Kidney epithelial cell (primary cell): Measurements from ENCODE around the gene RBBP5. TPM values are rescaled to one million over a fixed set of nuclear protein-coding genes. Genes with fewer than 3 reads are reported as not detected.

ENCODE experiments used
- DNase-seq: peaks from one replicate; pipeline ENCODE4 v3.0.0-alpha.2; 2010; ENCODE audit warnings: low read depth
- H3K27me3 ChIP-seq: 2 replicates; pipeline ENCODE4 v1.6.0; 2011; ENCODE audit warnings: low read length; ENCODE audit not compliant: control insufficient read depth, insufficient read depth
- H3K36me3 ChIP-seq: 2 replicates; pipeline ENCODE4 v1.5.1; 2011; ENCODE audit warnings: low read length; ENCODE audit not compliant: control insufficient read depth, insufficient read depth
- H3K4me3 ChIP-seq: 2 replicates; pipeline ENCODE4 v1.5.1; 2011; ENCODE audit warnings: low read depth, mild to moderate bottlenecking, control low read depth, low read length
- CTCF ChIP-seq: IDR thresholded peaks from 2 replicates; pipeline ENCODE4 v1.5.1; 2011; ENCODE audit warnings: mild to moderate bottlenecking, moderate library complexity, low read length, control low read depth, inconsistent platforms; ENCODE audit not compliant: insufficient read depth, poor library complexity, severe bottlenecking
- total RNA-seq: library from RNA; depleted of rRNA; stranded (reverse); fragments of >200 nt; gene quantifications from 2 replicates; pipeline ENCODE4 v1.2.3, GENCODE V29; 2015

RBBP5 gene
- total RNA-seq = 15.4 and 17.2 TPM in 2 replicates

DNA sequence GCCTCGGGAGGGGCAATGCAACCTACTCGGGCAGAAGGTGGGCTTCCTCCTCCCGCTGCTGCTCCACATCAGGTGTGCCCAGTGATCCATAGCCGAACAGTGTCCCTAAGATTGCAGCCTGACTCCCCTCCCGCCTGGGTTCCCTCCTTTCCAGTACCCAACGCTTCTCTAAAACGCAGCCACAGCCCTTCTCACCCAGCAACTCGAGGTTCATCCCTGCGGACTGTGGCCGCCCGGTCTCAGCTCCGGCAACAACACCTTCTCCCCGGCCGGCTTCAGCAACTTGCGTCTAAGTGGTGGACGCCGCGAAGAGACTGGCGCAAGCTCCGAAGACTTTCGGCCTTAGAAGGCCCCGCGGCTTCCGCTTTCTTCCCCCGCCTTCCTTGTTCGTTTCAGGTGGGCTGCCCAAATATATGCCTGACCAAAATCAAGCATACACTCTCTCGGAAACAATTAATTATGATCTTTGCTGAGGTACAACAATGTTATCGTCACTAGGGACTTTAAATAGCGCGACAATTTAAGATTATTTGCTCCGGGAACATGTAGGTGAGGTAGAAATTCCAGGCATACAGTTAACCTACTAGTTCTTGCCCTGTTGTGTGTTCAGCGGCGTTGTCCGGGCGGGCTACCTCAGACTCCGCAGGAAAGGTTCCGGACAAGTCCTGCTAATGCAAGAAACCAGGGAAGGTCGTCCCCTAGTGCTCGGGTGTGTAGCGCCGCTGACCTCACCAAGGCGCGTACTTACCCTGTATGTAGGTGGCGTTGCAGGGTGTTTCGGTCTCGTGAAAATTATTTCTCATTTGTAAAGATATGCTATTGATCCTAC, at the start of gene RBBP5:
Gene RBBP5 (minus strand): TSS at position 319 of the 829 bp plus-strand sequence. CDS start 105 bp downstream, at position 214.
- peak; percentile 88 for DNase-seq
- Histone ChIP-seq H3K36me3 (no peaks in the 10 kb centered on the region), H3K27me3 (no peaks in the 10 kb centered on the region)

DNA sequence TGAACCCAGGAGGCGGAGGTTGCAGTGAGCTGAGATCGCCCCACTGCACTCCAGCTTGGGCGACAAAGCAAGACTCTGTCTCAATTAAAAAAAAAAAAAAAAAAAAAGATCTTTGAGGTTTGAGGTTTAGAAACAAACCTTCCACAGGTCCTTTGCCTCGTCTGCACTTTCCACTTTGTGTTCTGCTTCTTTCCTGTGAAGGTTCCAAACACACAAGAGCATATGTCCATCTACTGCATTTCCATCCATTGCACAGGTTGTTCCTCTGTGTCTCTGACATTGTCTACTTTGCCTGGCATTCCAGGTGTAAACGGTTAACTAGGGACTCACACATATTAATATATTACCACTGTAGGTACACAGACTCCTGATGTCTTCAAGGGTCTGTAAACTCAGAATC, 49.6 kb upstream of the RBBP5 start:
- Histone ChIP-seq H3K27me3 (no peaks in the 10 kb centered on the region), H3K4me3 (no peak overlapping the region), H3K36me3 (no peaks in the 10 kb centered on the region)
- TF ChIP-seq CTCF = no peak
- DNase-seq = no peak

More for the DNA sequence above, at the start of gene RBBP5:
- peak within 1 kb of the TSS; percentile 96 for H3K4me3 ChIP-seq
- peak; percentile 93 for TF ChIP-seq CTCF

- no peak overlapping the region for H3K4me3 ChIP-seq
- TF ChIP-seq CTCF = no peak
- no peaks in the 10 kb centered on the region for H3K36me3 ChIP-seq
- H3K27me3 ChIP-seq = no peaks in the 10 kb centered on the region
- no peak for DNase-seq
Measured at GRCh38 chr1:205170532-205171269, 48.9 kb upstream of the RBBP5 start.

- H3K4me3 ChIP-seq = no peak overlapping the region
- no peak for DNase-seq
- no peak for TF ChIP-seq CTCF
- no peaks in the 10 kb centered on the region for H3K36me3 ChIP-seq
- no peaks in the 10 kb centered on the region for H3K27me3 ChIP-seq
Measured at GRCh38 chr1:205169248-205169647, 47.5 kb upstream of the RBBP5 start.

DNA sequence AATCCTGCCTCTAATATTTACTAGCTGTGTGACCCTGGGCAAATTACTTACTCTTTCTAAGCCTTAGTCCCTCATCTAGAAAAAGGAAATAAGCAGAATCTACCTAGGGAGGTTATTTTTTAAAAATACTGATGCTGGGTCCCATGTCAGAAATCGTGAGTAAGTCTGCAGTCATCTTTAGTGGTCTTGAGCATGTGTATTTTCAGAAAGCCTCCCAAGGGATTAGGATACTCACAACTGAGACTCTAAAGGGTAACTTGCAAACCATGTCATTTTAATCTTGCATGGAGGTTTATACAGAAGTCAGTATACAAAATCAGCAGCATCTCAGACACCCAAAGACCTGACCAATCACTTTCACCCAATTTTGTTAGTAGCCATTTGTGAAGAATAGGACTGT, 46.5 kb upstream of the RBBP5 start:
- no peak overlapping the region for H3K4me3 ChIP-seq
- H3K36me3 ChIP-seq = no peaks in the 10 kb centered on the region
- H3K27me3 ChIP-seq = no peaks in the 10 kb centered on the region
- DNase-seq = no peak
- TF ChIP-seq CTCF = no peak
